ENCODE results near the gene TMEM170B. TPM values are rescaled to one million over a fixed set of nuclear protein-coding genes. Genes with fewer than 3 reads are reported as not detected.

The TMEM170B gene
- total RNA-seq, 2 donors from 2014 or later, result 4.6 to 6.8 TPM

- no peak for DNase-seq (ENCODE audit: low spot score)
Observed at GRCh38 chr6:11631539-11631938, 94.0 kb downstream of the TMEM170B start.

GRCh38 chr6:11632231-11632630, 94.7 kb downstream of the TMEM170B start:
- no peaks in the 10 kb centered on the region for H3K27me3 ChIP-seq (replicated peaks; ENCODE audit: insufficient read depth)
- TF ChIP-seq CTCF (IDR thresholded peaks at IDR 0.05), result no peak
- H3K27ac ChIP-seq, result no peak overlapping the region
- H3K36me3 ChIP-seq, result no peaks in the 10 kb centered on the region
- DNase-seq (ENCODE audit: low spot score) (no peak), ATAC-seq (ENCODE audit: insufficient number of reproducible peaks, low FRiP score, low read depth) (no peak)
- no peak overlapping the region for H3K4me3 ChIP-seq
- peaks cover 6 to 23% of the 10 kb centered on the region in 2 donors for H3K4me1 ChIP-seq (ENCODE audit: control insufficient read depth in 1 of 2, low read depth in 2 of 2)
- no peaks in the 10 kb centered on the region for H3K9me3 ChIP-seq

More at GRCh38 chr6:11631539-11631938, 94.0 kb downstream of the TMEM170B start:
- no peaks in the 10 kb centered on the region for H3K27me3 ChIP-seq (replicated peaks; ENCODE audit: insufficient read depth)
- no peak for TF ChIP-seq CTCF (IDR thresholded peaks at IDR 0.05)
- H3K4me3 ChIP-seq, result no peak overlapping the region
- no peak for ATAC-seq (ENCODE audit: insufficient number of reproducible peaks, low FRiP score, low read depth)
- no peaks in the 10 kb centered on the region for H3K36me3 ChIP-seq
- H3K9me3 ChIP-seq, result no peaks in the 10 kb centered on the region
- peaks cover 3 to 16% of the 10 kb centered on the region in 2 donors for H3K4me1 ChIP-seq (ENCODE audit: control insufficient read depth in 1 of 2, low read depth in 2 of 2)
- H3K27ac ChIP-seq, result no peak overlapping the region

- Histone ChIP-seq H3K4me1 (ENCODE audit: control insufficient read depth in 1 of 2, low read depth in 2 of 2) (peaks cover 6 to 30% of the 10 kb centered on the region in 2 donors), H3K9me3 (no peaks in the 10 kb centered on the region), H3K36me3 (no peaks in the 10 kb centered on the region), H3K27ac (no peak overlapping the region), H3K27me3 (replicated peaks; ENCODE audit: insufficient read depth) (no peaks in the 10 kb centered on the region), H3K4me3 (no peak overlapping the region)
- ATAC-seq (ENCODE audit: insufficient number of reproducible peaks, low FRiP score, low read depth) (peak; percentile 56), DNase-seq (ENCODE audit: low spot score) (no peak)
- no peak for TF ChIP-seq CTCF (IDR thresholded peaks at IDR 0.05)
Observed at GRCh38 chr6:11632795-11633511, 95.4 kb downstream of the TMEM170B start.

Other genes with a start within 250 kb of the TMEM170B start
- gene ADTRP, start 241.1 kb downstream of the TMEM170B start, total RNA-seq, result not detected

Data from thoracic aorta (tissue), 2 donors.